ENCODE data around the gene ADCY5.

ADCY5 gene

GRCh38 chr3:123378409-123378915 lies 70.4 kb downstream of the ADCY5 start:
- no peak overlapping the region for H3K4me3 ChIP-seq (ENCODE audit: low read depth, low read length)
- TF ChIP-seq CTCF (IDR thresholded peaks at IDR 0.05; ENCODE audit: low read depth, low read length), result no peak

GRCh38 chr3:123377243-123377740 lies 71.6 kb downstream of the ADCY5 start:
- TF ChIP-seq CTCF (IDR thresholded peaks at IDR 0.05; ENCODE audit: low read depth, low read length), result no peak
- H3K4me3 ChIP-seq (ENCODE audit: low read depth, low read length), result no peak overlapping the region

- no peak for TF ChIP-seq CTCF (IDR thresholded peaks at IDR 0.05; ENCODE audit: low read depth, low read length)
- H3K4me3 ChIP-seq (ENCODE audit: low read depth, low read length), result no peak overlapping the region
Observed at GRCh38 chr3:123376451-123377242, 72.2 kb downstream of the ADCY5 start.

- TF ChIP-seq CTCF (IDR thresholded peaks at IDR 0.05; ENCODE audit: low read depth, low read length), result no peak
- H3K4me3 ChIP-seq (ENCODE audit: low read depth, low read length), result no peak overlapping the region
Observed at GRCh38 chr3:123375014-123375940, 73.6 kb downstream of the ADCY5 start.

- TF ChIP-seq CTCF (IDR thresholded peaks at IDR 0.05; ENCODE audit: low read depth, low read length), result no peak
- H3K4me3 ChIP-seq (ENCODE audit: low read depth, low read length), result no peak overlapping the region
Observed at GRCh38 chr3:123374016-123374415, 74.9 kb downstream of the ADCY5 start.

GRCh38 chr3:123373474-123373987 lies 75.4 kb downstream of the ADCY5 start:
- no peak overlapping the region for H3K4me3 ChIP-seq (ENCODE audit: low read depth, low read length)
- no peak for TF ChIP-seq CTCF (IDR thresholded peaks at IDR 0.05; ENCODE audit: low read depth, low read length)
